AG04449 (cell line): ENCODE results near the gene SEZ6.

Experiments
- CTCF ChIA-PET: fragments of 350-600 bp; formaldehyde crosslinking; extraction: SDS; loops from one replicate; lab custom pipeline; 2021; ENCODE audit warnings: antibody characterized with exemption; lab: Yijun Ruan, JAX
- POLR2A ChIA-PET: fragments of 400-600, 350-600 bp; formaldehyde crosslinking; extraction: SDS; loops from one replicate; lab custom pipeline; 2020; ENCODE audit warnings: antibody characterized with exemption, inconsistent platforms; lab: Yijun Ruan, JAX
- DNase-seq: peaks from one replicate; pipeline ENCODE4 v3.0.0-alpha.2; 2010; ENCODE audit warnings: low read depth, low spot score
- H3K4me3 ChIP-seq: 2 replicates; pipeline ENCODE4 v1.5.1; 2011; ENCODE audit warnings: low read depth, mild to moderate bottlenecking, control low read depth, low read length
- CTCF ChIP-seq: IDR thresholded peaks from one replicate; pipeline ENCODE4 v1.5.1; 2011; ENCODE audit warnings: mild to moderate bottlenecking, moderate library complexity, low read length, control low read depth, inconsistent platforms; ENCODE audit not compliant: insufficient read depth; ENCODE audit errors: missing control alignments

SEZ6 gene

GRCh38 chr17:28967221-28968135 is 38.4 kb downstream of the SEZ6 start:
- DNase-seq = no peak
- CTCF ChIA-PET = interaction anchor here (0.7 to 10.2 kb wide), 13 partner anchors 10 to 169 kb away, joined by 3 to 390 read pairs (median 3); no protein-coding TSS in a partner anchor
- H3K4me3 ChIP-seq = no peak overlapping the region
- POLR2A ChIA-PET = no interaction called here
- TF ChIP-seq CTCF = no peak

- POLR2A ChIA-PET = no interaction called here
- TF ChIP-seq CTCF = no peak
- no peak overlapping the region for H3K4me3 ChIP-seq
- CTCF ChIA-PET = interaction anchor here (0.7 to 19.7 kb wide), 17 partner anchors 9 to 237 kb away, joined by 3 to 1065 read pairs (median 15); partner anchors contain the start of gene TLCD1
- DNase-seq = no peak
These were observed 42.0 kb downstream of the SEZ6 start for GRCh38 chr17:28963841-28964240.

GRCh38 chr17:28963055-28963611 is 42.7 kb downstream of the SEZ6 start:
- ChIA-PET POLR2A (no interaction called here), CTCF (interaction anchor here (0.7 to 19.7 kb wide), 12 partner anchors 9 to 236 kb away, joined by 3 to 1065 read pairs (median 20); partner anchors contain the start of gene TLCD1)
- no peak overlapping the region for H3K4me3 ChIP-seq
- no peak for TF ChIP-seq CTCF
- DNase-seq = no peak

- TF ChIP-seq CTCF = no peak
- H3K4me3 ChIP-seq = no peak overlapping the region
- DNase-seq = no peak
- ChIA-PET CTCF (interaction anchor here (0.8 to 19.7 kb wide), 7 partner anchors 7 to 235 kb away, joined by 3 to 1065 read pairs (median 4); partner anchors contain the start of gene TLCD1), POLR2A (interaction anchor here (1.4 kb wide), 1 partner anchor 8 kb away, joined by 3 read pairs; no protein-coding TSS in a partner anchor)
These were observed 44.4 kb downstream of the SEZ6 start for GRCh38 chr17:28961391-28961790.

- POLR2A ChIA-PET = no interaction called here
- CTCF ChIA-PET = interaction anchor here (19.7 kb wide), 1 partner anchor 154 kb away, joined by 1065 read pairs; no protein-coding TSS in a partner anchor
- no peak for DNase-seq
- TF ChIP-seq CTCF = no peak
- no peak overlapping the region for H3K4me3 ChIP-seq
These were observed 45.4 kb downstream of the SEZ6 start for GRCh38 chr17:28960256-28961061.
